Erythroblast (primary cell): ENCODE measurements around the gene DOCK9.

Experiments used
- GATA1 ChIP-seq: IDR thresholded peaks from 2 replicates; pipeline ENCODE4 v1.6.1; 2011; ENCODE audit warnings: low read depth, mild to moderate bottlenecking, control low read depth, low read length, moderate library complexity
- POLR2A ChIP-seq: IDR thresholded peaks from 2 replicates; pipeline ENCODE4 v1.6.1; 2011; ENCODE audit warnings: mild to moderate bottlenecking, low read length

- TF ChIP-seq POLR2A (no peak), GATA1 (no peak)
Measured at GRCh38 chr13:98784666-98785065, 193.2 kb downstream of the DOCK9 start.
